ENCODE data around the gene SIPA1L3.

The SIPA1L3 gene

GRCh38 chr19:37998801-37999308, 91.8 kb downstream of the SIPA1L3 start:
- DNase-seq (ENCODE audit: low read depth in 2 of 2, low spot score in 1 of 2): no peak

GRCh38 chr19:37999309-38000213, 92.6 kb downstream of the SIPA1L3 start:
- no peak for DNase-seq (ENCODE audit: low read depth in 2 of 2, low spot score in 1 of 2)

- no peak for DNase-seq (ENCODE audit: low read depth in 2 of 2, low spot score in 1 of 2)
Observed at GRCh38 chr19:38001158-38001781, 94.3 kb downstream of the SIPA1L3 start.

GRCh38 chr19:38003438-38004185, 96.6 kb downstream of the SIPA1L3 start:
- no peak for DNase-seq (ENCODE audit: low read depth in 2 of 2, low spot score in 1 of 2)

GRCh38 chr19:38004186-38004520, 97.1 kb downstream of the SIPA1L3 start:
- no peak for DNase-seq (ENCODE audit: low read depth in 2 of 2, low spot score in 1 of 2)

- DNase-seq (ENCODE audit: low read depth in 2 of 2, low spot score in 1 of 2): no peak
Observed at GRCh38 chr19:38004521-38005223, 97.7 kb downstream of the SIPA1L3 start.

GRCh38 chr19:38005224-38005614, 98.2 kb downstream of the SIPA1L3 start:
- no peak for DNase-seq (ENCODE audit: low read depth in 2 of 2, low spot score in 1 of 2)

GRCh38 chr19:38006361-38007045, 99.5 kb downstream of the SIPA1L3 start:
- no peak for DNase-seq (ENCODE audit: low read depth in 2 of 2, low spot score in 1 of 2)

GRCh38 chr19:38009650-38010242, 102.7 kb downstream of the SIPA1L3 start:
- no peak for DNase-seq (ENCODE audit: low read depth in 2 of 2, low spot score in 1 of 2)

- DNase-seq (ENCODE audit: low read depth in 2 of 2, low spot score in 1 of 2): no peak
Observed at GRCh38 chr19:38011426-38011825, 104.4 kb downstream of the SIPA1L3 start.

GRCh38 chr19:38012290-38012689, 105.3 kb downstream of the SIPA1L3 start:
- DNase-seq (ENCODE audit: low read depth in 2 of 2, low spot score in 1 of 2): no peak

- no peak for DNase-seq (ENCODE audit: low read depth in 2 of 2, low spot score in 1 of 2)
Observed at GRCh38 chr19:38012944-38013343, 105.9 kb downstream of the SIPA1L3 start.

GRCh38 chr19:38013913-38014580, 107.0 kb downstream of the SIPA1L3 start:
- no peak for DNase-seq (ENCODE audit: low read depth in 2 of 2, low spot score in 1 of 2)

GRCh38 chr19:38015216-38015615, 108.2 kb downstream of the SIPA1L3 start:
- DNase-seq (ENCODE audit: low read depth in 2 of 2, low spot score in 1 of 2): no peak

GRCh38 chr19:38015761-38016160, 108.8 kb downstream of the SIPA1L3 start:
- no peak for DNase-seq (ENCODE audit: low read depth in 2 of 2, low spot score in 1 of 2)

GRCh38 chr19:38017401-38018151, 110.6 kb downstream of the SIPA1L3 start:
- no peak for DNase-seq (ENCODE audit: low read depth in 2 of 2, low spot score in 1 of 2)

GRCh38 chr19:38018694-38019395, 111.8 kb downstream of the SIPA1L3 start:
- no peak for DNase-seq (ENCODE audit: low read depth in 2 of 2, low spot score in 1 of 2)

- DNase-seq (ENCODE audit: low read depth in 2 of 2, low spot score in 1 of 2): no peak
Observed at GRCh38 chr19:38019396-38019724, 112.4 kb downstream of the SIPA1L3 start.

Data from stimulated activated CD8-positive, alpha-beta memory T cell treated with anti-CD3 and anti-CD28 coated beads, Interleukin-4, amount 100 ng/mL, for 1 hour (primary cell).